GM04504 (cell line): ENCODE measurements around the gene DENR.
"Not testable (repeated sequence)": the region's sequence is repeated elsewhere in the genome, so short reads cannot be mapped to it uniquely, and the experiment has no call there.

Experiments used
- DNase-seq: peaks from one replicate; pipeline ENCODE4 v3.0.0-alpha.2; 2012; ENCODE audit warnings: low read depth

The DENR gene, protein sequence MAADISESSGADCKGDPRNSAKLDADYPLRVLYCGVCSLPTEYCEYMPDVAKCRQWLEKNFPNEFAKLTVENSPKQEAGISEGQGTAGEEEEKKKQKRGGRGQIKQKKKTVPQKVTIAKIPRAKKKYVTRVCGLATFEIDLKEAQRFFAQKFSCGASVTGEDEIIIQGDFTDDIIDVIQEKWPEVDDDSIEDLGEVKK

DNA sequence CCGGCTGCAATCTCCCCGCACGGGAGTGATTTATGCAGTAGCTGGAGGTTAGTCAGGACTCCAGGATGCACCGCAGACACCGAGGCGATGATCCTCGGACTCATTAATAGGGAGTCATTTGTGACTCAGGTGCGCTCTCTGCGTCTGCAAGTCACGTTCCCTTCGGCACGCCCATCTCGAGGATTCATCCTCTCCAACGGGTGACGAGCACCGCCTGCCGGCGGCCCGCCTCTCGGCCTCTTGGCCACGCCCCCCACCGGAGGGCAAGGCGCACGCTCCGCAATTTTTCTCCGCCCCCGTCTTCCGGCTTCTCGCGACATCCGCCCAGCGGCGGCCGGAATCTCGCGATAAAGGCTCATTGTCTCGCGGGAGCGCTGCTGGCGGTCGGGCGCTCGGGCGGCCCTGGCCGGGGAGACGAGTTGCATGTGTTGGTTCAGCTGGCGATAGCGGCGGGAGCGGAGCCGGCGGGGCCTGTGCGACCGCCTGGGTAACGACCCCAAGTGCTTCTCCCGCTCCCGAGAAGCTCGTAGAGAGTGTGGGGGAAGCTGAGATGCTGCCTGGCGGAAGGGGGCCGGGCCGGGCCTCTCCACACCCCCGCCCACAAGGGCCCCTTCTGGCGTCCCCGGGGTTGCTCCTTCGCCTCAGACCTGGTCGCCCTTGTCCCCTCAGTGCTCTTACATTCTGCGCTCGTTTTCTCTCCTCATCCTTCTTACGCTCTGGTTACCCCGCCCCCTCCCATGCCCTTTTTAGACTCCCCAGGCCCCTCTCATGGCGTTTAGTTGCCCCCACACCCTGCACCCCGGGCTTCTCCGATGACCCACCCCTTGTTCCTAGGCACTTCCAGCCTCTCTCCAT, at the start of gene DENR:
TSS of gene DENR (plus strand) at position 361 of the 855 bp plus-strand sequence. CDS start 878 bp downstream, outside the sequence.
- peak; percentile 92 for DNase-seq

DNA sequence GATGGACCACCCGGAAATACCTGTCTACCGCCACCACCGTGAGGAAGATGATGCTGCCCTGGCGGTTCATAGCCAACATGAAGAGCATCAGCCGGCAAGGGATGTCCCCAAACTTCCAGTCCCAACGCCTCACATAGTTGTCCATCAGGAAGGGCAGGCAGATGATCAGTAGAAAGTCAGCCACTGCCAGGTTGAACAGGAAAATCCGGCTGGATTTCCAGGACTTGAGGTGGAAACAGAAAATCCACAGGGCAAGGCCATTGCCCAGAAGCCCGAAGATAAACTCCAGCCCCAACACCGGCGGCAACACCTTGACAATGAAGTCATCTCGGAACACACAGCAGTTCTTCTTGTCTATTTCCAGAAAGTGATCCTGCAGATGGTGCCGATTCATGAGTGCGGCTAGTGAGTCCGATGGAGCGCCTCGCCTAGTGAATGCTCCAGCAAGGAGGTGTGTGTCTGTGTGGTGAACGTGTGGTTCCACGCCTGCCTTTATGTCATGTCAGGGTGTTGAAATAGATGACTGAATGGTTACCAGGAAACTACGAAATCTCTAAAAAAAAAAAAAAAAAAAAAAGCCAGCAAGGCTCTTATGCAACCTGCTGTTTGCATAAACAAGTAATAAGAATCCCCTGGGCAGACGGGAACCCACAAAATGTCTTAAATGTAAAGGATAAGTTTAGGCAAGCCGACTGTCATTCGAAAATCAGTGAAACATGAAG, 49.6 kb upstream of the DENR start, which contains the start of gene HCAR2:
TSS of gene HCAR2 (minus strand) at position 468 of the 722 bp plus-strand sequence. CDS start at position 394, 74 bp downstream.
- DNase-seq: not testable (repeated sequence)

DNA sequence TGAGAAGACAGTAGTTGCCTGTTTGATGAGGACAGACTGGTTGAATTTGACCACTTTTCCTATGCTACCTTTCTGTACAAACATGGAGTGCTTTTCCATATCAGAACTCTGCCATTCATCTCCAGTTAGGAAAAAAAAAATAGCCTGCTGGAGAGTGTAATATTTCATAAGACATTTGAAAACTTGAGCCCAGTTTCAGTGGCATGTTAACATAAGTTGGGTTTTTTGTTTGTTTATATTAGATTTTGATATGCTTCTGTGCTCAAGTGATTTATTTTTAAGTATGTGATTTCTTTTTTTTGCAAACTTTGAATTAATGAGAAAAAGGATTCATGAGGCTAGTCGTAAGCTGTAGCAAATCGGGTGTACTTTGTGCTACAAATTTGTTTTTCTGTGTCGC, 48.8 kb upstream of the DENR start:
- not testable (repeated sequence) for DNase-seq

DNA sequence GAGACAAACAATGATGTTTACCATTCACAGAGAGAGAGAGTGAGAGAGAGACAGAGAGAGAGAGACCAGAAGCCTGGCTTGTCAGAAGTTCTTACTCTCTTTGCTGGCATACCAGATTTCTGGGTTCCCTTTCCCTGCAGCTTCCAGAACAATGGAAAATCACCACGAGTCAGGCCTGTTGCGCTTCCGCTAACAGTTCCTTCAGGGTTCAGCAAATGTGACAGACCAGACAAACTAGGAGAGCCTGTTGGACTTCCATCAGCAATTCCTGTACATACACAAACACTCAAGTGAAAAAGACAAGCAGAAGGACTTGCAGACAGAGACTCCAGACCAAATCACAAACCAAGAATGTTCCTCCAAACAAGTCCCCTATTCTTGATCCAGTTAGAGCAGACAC, 43.3 kb upstream of the DENR start:
- DNase-seq: not testable (repeated sequence)

DNA sequence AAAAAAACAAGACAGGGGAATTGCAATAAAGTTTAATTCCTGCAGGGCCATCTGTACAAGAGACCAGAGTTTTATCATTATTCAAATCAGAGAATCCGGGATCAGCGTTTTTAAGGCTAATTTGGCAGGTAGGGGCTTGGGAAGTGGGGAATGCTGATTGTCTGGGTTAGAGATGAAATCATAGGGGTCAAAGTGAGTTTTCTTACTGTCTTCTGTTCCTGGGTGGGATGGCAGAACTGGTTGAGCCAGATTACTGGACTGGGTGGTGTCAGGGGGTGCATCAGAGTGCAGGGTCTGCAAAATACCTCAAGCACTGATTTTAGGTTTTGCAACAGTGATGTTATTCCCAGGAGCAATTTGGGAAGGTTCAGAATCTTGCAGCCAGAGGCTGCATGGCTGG, 42.3 kb upstream of the DENR start:
- not testable (repeated sequence) for DNase-seq

DNA sequence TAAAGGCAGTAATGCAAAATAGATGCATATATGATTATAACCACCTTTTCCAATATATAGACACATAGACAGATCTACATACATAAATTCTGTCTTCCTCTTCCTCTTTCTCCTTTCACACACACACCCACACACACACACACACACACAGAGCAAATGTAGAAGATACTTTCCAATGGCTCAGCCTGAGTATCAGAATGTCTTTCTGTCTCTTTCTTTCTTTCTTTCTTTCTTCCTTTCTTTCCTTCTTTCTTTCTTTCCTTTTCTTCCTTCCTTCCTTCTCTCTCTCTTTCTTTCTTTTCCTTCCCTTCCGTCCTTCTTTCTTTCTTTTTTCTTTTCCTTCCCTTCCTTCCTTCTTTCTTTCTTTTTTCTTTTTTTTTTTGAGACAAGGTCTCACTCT, 41.4 kb upstream of the DENR start:
- not testable (repeated sequence) for DNase-seq

DNA sequence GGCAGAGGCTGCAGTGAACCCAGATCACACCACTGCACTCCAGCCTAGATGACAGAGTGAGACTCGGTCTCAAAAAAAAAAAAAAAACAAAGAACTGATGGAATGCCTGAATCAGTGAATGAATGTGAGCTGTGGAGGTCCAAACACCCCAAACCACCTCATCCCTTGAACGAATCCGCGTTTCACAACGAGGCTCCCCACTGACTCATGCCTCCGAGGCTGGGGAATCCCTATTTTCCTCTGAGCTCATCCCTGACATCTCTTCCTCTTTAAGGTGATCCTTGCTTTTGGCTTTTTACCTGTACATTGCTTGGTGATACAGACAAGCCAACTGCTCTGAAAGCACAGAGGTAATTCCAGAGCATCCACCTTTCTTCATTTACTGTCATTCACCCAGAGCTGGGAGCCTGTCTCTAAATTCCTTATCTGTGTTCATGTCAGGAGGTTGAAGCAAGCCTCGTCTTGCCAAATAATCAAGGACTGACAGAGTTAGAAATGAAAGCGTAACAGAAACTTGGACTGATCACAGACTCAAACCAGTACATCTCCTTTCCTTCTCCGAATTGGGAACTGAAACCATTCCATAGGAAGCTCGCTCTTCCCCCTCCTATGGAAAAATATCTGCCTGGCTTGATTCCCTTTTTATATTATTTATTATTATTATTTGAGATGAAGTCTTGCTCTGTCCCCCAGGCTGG, 39.0 kb upstream of the DENR start:
- not testable (repeated sequence) for DNase-seq

DNA sequence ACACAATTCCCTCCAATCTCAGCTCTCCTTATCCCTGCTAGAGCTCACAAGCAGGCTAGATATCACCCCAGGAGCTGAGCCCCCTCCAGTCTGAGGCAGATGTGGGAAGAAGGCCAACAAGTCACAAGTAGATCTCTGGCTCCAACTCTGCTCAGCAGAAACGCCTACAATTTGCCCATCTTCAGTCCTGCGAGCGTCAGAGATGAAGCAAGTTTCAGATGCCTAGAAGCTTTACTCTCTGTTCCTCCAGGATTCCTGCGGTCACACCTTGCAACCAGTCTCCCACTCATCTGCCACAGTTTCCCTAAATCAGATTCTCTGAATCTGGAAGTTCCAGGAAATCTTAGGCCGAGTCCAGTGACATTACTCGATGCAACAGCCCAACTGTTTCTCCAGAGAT, 37.4 kb upstream of the DENR start:
- DNase-seq: not testable (repeated sequence)

DNA sequence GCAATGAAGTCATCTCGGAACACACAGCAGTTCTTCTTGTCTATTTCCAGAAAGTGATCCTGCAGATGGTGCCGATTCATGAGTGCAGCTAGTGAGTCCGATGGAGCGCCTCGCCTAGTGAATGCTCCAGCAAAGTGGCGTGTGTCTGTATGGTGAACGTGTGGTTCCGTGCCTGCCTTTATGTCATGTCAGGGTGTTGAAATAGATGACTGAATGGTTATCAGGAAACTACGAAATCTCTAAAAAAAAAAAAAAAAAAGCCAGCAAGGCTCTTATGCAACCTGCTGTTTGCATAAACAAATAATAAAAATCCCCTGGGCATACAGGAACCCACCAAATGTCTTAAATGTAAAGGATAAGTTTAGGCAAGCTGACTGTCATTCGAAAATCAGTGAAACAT, 36.0 kb upstream of the DENR start, which contains the start of gene HCAR3:
TSS of gene HCAR3 (minus strand) at position 154 of the 400 bp plus-strand sequence. CDS start at position 80, 74 bp downstream.
- DNase-seq: not testable (repeated sequence)

DNA sequence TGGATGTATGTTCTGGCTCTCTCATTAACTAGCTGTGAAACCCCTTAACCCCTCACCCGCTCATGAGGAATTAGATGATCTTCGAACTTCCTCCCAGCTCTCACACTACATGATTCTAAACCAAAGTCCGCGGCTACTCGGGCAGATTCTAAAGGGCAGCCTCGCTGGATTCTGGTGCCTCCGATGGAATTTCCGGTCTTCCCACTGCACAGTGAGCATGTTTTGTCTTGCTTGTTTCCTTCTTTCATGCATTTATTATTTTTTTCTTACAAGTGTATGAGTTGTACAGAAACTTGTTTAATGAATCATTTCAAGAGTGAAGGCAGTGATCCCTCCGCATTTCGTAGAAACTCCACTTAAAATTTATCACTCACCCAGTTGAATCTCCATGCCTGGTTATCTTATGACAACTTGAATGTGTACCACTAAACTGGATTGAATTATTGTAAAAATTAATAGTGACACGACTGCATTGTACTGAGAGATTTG, 31.5 kb upstream of the DENR start:
- DNase-seq: no peak

DNA sequence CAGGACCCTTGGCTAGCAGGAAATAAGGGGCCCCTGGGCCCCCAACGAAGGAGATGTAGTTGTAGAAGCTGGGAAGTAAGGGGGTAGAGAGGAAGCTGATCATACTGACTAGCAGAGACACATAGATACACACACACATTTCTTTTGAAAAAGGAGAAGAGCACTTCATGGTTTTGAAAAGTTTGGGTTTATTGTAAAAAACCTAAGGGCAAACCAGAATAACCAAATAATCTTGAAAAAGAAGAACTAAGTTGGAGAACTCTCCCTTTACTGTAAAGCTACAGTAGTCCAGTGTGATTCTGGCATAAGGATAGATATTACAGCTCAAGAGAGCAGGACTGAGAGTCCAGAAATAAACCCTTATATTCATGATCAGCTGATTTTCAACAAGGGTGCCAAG, 30.2 kb upstream of the DENR start:
- no peak for DNase-seq

DNA sequence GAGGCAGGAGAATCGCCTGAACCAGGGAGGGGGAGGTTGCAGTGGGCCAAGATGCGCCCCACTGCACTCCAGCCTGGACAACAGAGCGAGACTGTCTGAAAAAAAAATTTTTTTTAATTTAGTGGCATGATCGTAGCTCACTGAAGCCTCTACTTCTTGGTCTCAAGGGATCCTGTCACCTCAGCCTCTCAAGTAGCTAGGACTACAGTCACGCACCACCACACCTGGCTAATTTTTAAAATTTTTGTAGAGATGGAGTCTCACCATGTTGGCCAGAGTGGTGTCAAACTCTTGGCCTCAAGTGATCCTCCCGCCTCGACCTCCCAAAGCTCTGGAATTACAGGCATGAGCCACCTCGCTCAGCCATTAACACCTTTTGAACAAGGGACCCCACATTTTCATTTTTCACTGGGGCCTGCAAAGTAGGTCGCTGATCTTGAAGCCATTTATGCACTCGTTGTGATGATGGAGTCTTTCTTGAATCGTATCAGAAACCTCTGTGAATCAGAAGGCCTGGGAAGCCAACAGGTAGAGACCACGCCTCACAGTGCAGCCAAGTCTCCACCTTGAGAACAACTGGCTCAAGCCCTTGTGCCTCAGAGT, 27.9 kb upstream of the DENR start:
- no peak for DNase-seq

DNA sequence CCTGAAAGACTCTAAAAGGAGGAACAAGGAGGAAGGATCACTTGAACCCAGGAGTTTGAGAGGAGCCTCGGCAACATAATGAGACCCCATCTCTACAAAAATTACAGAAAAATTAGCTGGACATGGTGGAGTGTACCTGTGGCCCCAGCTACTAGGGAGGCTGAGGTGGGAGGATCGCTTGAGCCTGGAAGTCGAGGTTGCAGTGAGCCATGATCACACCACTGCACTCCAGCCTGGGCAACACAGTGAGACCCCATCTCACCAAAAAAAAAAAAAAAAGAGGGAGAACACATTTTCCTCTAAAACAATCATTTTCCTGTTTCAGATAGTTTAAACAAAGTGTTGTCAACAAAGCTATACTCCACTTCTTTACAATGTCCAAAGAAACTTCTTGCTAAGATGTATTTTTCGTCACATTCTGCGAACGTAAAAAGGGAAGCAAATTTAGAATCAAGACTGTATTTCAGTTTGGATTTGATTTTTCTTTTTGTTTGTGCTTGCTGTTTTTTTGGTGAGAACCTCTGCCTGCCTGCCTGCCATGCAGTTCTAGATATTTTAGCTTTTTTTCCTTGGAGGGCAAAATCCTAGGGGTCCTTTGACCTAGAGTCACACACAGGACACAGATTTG, 27.1 kb upstream of the DENR start:
- DNase-seq: no peak

DNA sequence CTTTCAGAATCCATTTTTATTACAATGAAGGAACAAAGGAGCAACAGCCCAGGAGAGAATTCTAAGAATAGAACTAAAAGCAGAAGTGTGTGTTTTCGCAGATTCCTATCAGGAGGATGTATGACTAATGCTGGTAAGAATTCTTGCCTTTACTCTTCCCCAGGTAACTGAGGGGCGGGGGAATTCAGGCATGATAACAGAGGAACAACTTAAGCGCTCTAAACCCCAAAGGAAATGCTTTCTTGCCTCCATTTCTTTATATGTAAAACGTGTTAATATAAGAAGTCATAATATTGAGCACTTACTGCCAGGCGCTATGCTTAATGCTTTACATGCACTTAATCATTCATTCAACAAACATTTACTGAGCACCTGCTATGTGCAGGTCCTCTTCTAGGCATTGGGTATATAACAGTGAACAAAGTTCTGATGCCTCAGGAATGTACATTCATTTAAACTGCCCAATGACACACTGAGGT, 26.5 kb upstream of the DENR start:
- no peak for DNase-seq

DNA sequence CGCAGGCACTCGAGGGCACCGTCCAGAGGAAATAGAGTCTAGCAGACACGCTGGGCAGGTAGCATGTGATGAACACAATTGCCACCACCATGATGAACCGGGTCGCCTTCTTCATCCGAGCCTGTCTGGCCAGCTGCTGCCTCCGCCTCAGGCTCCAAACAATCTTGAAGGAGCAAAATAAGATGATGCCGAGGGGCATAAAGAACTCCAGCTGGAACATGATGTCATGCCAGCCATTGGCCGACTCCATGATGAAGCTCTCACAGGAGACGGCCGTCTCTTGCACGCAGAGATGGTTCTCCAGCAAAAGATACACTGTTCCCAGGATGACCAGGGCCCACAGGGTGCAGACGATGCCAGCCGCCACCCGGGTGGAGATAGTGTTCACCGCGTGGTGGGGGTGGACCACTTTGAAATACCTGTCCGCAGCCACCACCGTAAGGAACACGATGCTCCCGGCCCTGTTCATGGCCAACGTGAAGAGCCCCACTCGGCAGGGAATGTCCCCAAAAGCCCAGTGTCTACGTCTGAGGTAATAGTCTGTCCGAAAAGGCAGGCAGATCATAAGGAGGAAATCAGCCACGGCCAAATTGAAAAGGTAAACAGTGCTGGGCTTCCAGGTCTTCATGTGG, 22.9 kb upstream of the DENR start:
- DNase-seq: no peak

DNA sequence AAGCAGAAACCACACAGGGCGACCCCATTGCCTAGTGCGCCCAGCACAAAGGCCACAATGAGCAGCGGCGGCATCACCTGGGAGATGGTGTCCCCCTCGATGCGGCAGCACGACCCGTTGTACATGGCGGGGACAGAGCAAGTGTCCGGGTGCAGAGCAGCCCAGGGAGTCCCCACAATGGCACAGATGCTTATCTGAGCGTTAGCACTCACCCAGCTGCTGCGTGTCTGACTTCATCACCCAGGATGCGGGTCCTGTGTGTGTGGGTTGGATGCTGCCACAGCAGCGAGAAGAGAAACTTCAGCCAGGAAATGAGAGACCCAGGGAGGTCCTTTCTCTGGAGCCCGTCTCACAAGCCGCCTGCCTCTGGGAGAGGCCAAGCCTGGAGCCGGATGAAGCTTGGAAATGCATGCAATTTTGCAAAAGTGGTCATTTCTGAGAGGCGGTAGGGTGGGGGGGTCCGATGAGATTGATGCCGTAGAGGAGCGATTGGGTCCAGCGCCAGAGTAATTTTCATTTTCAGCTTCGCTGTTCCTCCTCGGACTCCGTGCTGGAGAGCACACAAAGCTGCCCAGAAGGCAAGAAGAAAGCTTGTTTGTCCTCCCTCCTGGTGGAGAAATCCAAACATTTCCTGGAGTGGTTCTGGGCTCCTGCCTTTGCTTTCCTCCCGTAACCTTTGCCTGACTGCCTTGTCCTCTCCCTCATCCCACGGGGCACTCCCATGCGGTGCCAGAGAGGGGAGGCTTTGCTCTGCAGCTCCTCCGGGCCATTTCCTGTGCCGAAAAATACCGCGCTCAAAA, 22.2 kb upstream of the DENR start, which contains the start of gene HCAR1:
TSS of gene HCAR1 (minus strand) at position 630 of the 800 bp plus-strand sequence. CDS start at position 125, 505 bp downstream.
- DNase-seq: no peak

DNA sequence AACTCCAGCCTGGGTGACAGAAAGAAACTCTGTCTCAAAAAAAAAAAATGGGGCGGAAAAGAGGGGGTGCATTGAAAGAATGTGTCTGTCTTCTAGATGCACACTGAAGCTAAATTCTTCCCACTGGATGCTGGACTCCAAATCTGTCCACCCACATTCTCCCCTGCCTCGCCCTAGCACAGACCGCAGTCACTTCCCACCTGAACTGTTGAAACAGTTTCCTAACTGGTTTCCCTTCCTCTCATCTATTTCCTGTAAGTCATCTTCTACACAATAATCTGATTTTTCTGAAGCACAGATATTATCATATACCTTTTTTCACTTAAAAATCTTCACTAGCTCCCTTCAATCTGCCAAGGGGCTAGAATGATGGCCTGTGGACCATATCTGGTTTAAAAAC, 20.5 kb upstream of the DENR start:
- no peak for DNase-seq

DNA sequence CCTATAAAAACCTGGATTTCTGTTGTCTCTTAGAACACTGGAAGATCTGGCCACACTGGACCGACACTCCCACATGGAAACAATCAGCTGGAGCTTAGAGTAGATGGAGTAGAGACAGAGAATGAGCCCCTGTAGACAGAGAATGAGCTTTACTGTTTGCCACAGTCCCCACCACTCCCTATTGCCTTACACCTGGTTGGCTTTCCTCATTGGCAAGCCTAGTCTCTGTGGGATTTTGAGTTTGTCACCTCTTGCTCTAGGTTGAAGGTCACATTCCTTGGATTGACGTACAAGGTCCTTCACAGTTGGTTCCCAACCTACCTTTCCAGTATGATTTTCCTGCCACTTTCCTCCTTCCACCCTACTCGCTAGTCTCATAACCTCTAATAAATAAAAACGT, 20.0 kb upstream of the DENR start:
- no peak for DNase-seq

DNA sequence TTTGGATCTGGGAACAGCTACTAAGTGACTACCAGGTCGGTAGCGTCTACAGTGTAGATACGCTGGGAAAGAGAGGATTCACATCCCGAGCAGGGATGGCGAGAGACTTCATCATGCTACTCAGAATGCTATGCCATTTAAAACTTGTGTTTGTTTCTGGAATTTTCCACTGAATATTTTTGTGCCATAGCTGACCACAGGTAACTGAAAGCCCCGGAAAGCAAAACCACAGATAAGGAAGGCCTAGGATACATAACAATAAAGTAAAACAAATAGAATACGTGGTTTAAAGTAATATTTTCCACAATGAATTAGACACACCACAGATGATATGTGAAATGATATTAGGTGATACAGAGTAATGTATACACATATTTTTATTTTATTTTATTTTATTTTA, 14.1 kb upstream of the DENR start:
- DNase-seq: no peak
